Measurements from ENCODE around the gene PRCC. TPM values are rescaled to one million over a fixed set of nuclear protein-coding genes. Genes with fewer than 3 reads are reported as not detected.

Gene PRCC
- total RNA-seq, 1 experiment from 2014 or later = 103 TPM

DNA sequence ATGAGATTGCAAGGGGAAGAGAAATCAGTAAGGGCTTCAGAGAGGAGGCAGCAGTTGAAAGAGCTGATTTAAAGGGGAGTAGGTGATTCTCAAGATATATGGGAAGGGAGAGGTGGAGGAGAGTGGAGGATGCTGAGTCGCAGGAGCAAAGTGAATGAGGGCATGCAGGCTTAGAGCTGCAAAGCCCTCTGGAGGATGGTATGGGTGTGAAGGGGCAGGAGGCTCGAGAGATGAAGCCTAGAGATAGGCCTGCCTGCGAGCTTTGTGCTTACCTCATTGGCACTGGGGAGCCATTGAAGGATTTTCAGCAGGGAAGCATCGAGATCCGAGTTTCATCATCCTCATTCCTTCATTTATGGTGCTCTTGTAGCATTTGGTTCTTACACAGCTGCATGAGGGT, 65.1 kb downstream of the PRCC start:
- Histone ChIP-seq H3K9me3 (ENCODE audit: low read length) (no peaks in the 10 kb centered on the region), H3K9me2 (replicated peaks; ENCODE audit: low read length) (no peaks in the 10 kb centered on the region), H3K4me1 (ENCODE audit: insufficient read depth, low read length) (peaks cover 9% of the 10 kb centered on the region), H3K4me3 (ENCODE audit: low read length) (no peak overlapping the region), H3K79me2 (ENCODE audit: low read length) (no peaks in the 10 kb centered on the region), H3K36me3 (ENCODE audit: low read depth, low read length) (no peaks in the 10 kb centered on the region), H3K4me2 (ENCODE audit: low read length) (no peak overlapping the region), H3K27me3 (ENCODE audit: low read length) (no peaks in the 10 kb centered on the region), H2AFZ (ENCODE audit: low read length) (no peak overlapping the region), H3F3A (ENCODE audit: low read length, unreplicated experiment) (no peaks in the 10 kb centered on the region), H4K20me1 (ENCODE audit: low read length) (no peaks in the 10 kb centered on the region), H3K9ac (ENCODE audit: low read length) (no peak overlapping the region), H3K27ac (ENCODE audit: low read length) (no peak overlapping the region)
- POLR2A ChIA-PET (ENCODE audit: unreplicated experiment) = no interaction called here
- ATAC-seq = peak; percentile 40
- no TSS peak for BruUV-seq (replicated peaks)
- CTCF ChIA-PET = no interaction called here
- no peak for TF ChIP-seq EZH2 (IDR thresholded peaks at IDR 0.05; ENCODE audit: low read length, unreplicated experiment)
- TF ChIP-seq CTCF (conservative IDR thresholded peaks at IDR 0.05; ENCODE audit: low read depth, low read length) = 0 out of 2 replicates have a peak, but pooled peaks have one; percentile 8
- no peak for TF ChIP-seq EZH2phosphoT487 (IDR thresholded peaks at IDR 0.05; ENCODE audit: borderline replicate concordance, low read length)
- intact Hi-C loops (cut with micrococcal nuclease) = no loop called here
- no peak for DNase-seq

DNA sequence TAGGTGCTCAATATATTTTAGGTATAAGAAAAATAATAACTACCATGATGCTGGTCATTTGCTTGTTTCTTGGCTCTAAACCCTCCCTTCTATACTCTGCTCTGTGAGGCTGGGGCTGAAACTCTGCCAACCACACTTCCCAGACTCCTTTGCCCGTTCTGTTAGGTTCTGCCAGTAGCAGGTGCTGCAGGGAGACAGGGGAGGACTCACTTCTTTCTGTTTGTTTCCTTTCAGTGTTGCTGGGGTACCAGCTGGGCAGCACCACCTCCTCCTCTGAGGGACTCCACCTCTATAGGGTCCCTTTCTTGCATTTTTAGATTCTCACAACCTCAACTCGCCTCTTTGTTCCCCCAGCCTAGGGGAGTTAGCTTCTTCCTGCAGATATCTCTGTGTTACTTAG, 66.3 kb downstream of the PRCC start:
- ChIA-PET POLR2A (ENCODE audit: unreplicated experiment) (no interaction called here), CTCF (interaction anchor here (0.6 kb wide), 1 partner anchor 94 kb away, joined by 5 read pairs; no protein-coding TSS in a partner anchor)
- Histone ChIP-seq H3K9me2 (replicated peaks; ENCODE audit: low read length) (no peaks in the 10 kb centered on the region), H3K27me3 (ENCODE audit: low read length) (no peaks in the 10 kb centered on the region), H3K9me3 (ENCODE audit: low read length) (no peaks in the 10 kb centered on the region), H3K27ac (ENCODE audit: low read length) (no peak overlapping the region), H3K79me2 (ENCODE audit: low read length) (no peaks in the 10 kb centered on the region), H3K4me2 (ENCODE audit: low read length) (no peak overlapping the region), H3K4me1 (ENCODE audit: insufficient read depth, low read length) (peaks cover 6% of the 10 kb centered on the region), H3F3A (ENCODE audit: low read length, unreplicated experiment) (no peaks in the 10 kb centered on the region), H3K36me3 (ENCODE audit: low read depth, low read length) (no peaks in the 10 kb centered on the region), H3K4me3 (ENCODE audit: low read length) (no peak overlapping the region), H3K9ac (ENCODE audit: low read length) (no peak overlapping the region), H4K20me1 (ENCODE audit: low read length) (no peaks in the 10 kb centered on the region), H2AFZ (ENCODE audit: low read length) (no peak overlapping the region)
- intact Hi-C loops (cut with micrococcal nuclease) = no loop called here
- no peak for DNase-seq
- ATAC-seq = no peak
- TF ChIP-seq EZH2 (IDR thresholded peaks at IDR 0.05; ENCODE audit: low read length, unreplicated experiment) = no peak
- no TSS peak for BruUV-seq (replicated peaks)

DNA sequence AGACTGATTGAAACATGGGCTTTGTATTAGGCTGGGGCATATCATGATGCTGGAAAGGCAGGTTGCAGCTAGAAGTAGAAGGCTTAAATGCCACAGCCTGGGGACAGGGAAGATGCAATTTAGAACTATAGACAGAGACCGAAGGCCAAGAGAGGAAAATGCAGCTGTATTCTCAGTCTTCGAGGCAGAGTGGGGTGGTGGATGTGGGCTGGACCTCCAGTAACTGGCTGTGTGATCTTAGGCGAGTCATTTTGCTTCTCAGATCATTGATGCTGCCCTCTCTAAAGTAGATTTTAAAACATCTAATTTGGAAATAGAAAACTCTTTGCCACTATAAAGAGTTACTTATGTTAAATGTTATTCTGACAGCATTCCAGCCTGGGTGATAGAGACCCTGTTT, 67.0 kb downstream of the PRCC start:
- no peak overlapping the region for H3K4me3 ChIP-seq (ENCODE audit: low read length)
- ChIA-PET POLR2A (ENCODE audit: unreplicated experiment) (no interaction called here), CTCF (interaction anchor here (0.6 kb wide), 1 partner anchor 86 kb away, joined by 3 read pairs; no protein-coding TSS in a partner anchor)
- H3K4me1 ChIP-seq (ENCODE audit: insufficient read depth, low read length) = no peaks in the 10 kb centered on the region
- intact Hi-C loops (cut with micrococcal nuclease) = no loop called here
- no peaks in the 10 kb centered on the region for H3K36me3 ChIP-seq (ENCODE audit: low read depth, low read length)
- no peak overlapping the region for H2AFZ ChIP-seq (ENCODE audit: low read length)
- H3K9me2 ChIP-seq (replicated peaks; ENCODE audit: low read length) = no peaks in the 10 kb centered on the region
- no peaks in the 10 kb centered on the region for H3F3A ChIP-seq (ENCODE audit: low read length, unreplicated experiment)
- H3K9ac ChIP-seq (ENCODE audit: low read length) = no peak overlapping the region
- ATAC-seq = no peak
- H3K79me2 ChIP-seq (ENCODE audit: low read length) = no peaks in the 10 kb centered on the region
- DNase-seq = no peak
- H3K27ac ChIP-seq (ENCODE audit: low read length) = no peak overlapping the region
- TF ChIP-seq EZH2phosphoT487 (IDR thresholded peaks at IDR 0.05; ENCODE audit: borderline replicate concordance, low read length) = no peak
- TF ChIP-seq EZH2 (IDR thresholded peaks at IDR 0.05; ENCODE audit: low read length, unreplicated experiment) = no peak
- TF ChIP-seq CTCF (conservative IDR thresholded peaks at IDR 0.05; ENCODE audit: low read depth, low read length) = no peak
- no peak overlapping the region for H3K4me2 ChIP-seq (ENCODE audit: low read length)
- H3K9me3 ChIP-seq (ENCODE audit: low read length) = no peaks in the 10 kb centered on the region
- no peaks in the 10 kb centered on the region for H3K27me3 ChIP-seq (ENCODE audit: low read length)
- H4K20me1 ChIP-seq (ENCODE audit: low read length) = no peaks in the 10 kb centered on the region
- no TSS peak for BruUV-seq (replicated peaks)
